Measurements from ENCODE around the gene NT5DC1. TPM values are rescaled to one million over a fixed set of nuclear protein-coding genes. Genes with fewer than 3 reads are reported as not detected.

The NT5DC1 gene
- polyA plus RNA-seq, 1 donor from 2014 or later: 1.3 TPM

DNA sequence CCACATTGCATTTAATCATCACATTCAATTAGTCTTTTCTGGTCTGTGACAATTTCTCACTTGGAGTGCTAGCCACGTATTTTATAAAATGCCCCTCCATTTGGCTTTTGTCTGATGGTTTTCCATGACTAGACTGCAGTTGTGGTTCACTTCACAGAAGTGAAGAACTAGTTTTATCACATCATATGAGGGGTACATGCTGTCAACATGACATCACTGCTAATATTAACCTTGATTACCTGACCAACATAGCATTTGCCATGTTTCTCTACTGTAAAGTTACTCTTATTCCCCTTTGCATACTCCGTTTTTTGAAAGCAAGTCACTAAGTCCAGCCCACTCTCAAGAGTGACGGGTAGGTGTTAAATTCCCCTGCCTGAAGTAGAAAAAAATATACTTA lies 73.3 kb downstream of the NT5DC1 start:
- H3K36me3 ChIP-seq (ENCODE audit: insufficient read depth, low read length): no peaks in the 10 kb centered on the region
- H3F3A ChIP-seq (ENCODE audit: insufficient read depth, low read length, poor library complexity, severe bottlenecking): no peaks in the 10 kb centered on the region
- H3K79me2 ChIP-seq (replicated peaks; ENCODE audit: insufficient read depth, low read length): no peaks in the 10 kb centered on the region
- H3K4me2 ChIP-seq (ENCODE audit: low read length): no peak overlapping the region
- H3K27ac ChIP-seq (ENCODE audit: low read length): no peak overlapping the region
- H3K9ac ChIP-seq (ENCODE audit: low read length): no peak overlapping the region
- no peaks in the 10 kb centered on the region for H3K27me3 ChIP-seq (ENCODE audit: insufficient read depth, low read depth, low read length)
- peaks cover 5% of the 10 kb centered on the region for H3K9me3 ChIP-seq (ENCODE audit: low read length)
- H2AFZ ChIP-seq (ENCODE audit: low read depth, low read length): no peak overlapping the region
- H4K20me1 ChIP-seq (ENCODE audit: insufficient read depth): no peaks in the 10 kb centered on the region
- H3K4me3 ChIP-seq (ENCODE audit: low read length): no peak overlapping the region
- no peaks in the 10 kb centered on the region for H3K9me2 ChIP-seq (ENCODE audit: insufficient read depth, low read length)
- no peak for TF ChIP-seq REST (IDR thresholded peaks at IDR 0.05; ENCODE audit: borderline replicate concordance)
- TF ChIP-seq EP300 (conservative IDR thresholded peaks at IDR 0.05; ENCODE audit: poor library complexity, severe bottlenecking): no peak
- no peak for TF ChIP-seq SMC3 (conservative IDR thresholded peaks at IDR 0.05; ENCODE audit: poor library complexity)
- TF ChIP-seq, protein P1, sequence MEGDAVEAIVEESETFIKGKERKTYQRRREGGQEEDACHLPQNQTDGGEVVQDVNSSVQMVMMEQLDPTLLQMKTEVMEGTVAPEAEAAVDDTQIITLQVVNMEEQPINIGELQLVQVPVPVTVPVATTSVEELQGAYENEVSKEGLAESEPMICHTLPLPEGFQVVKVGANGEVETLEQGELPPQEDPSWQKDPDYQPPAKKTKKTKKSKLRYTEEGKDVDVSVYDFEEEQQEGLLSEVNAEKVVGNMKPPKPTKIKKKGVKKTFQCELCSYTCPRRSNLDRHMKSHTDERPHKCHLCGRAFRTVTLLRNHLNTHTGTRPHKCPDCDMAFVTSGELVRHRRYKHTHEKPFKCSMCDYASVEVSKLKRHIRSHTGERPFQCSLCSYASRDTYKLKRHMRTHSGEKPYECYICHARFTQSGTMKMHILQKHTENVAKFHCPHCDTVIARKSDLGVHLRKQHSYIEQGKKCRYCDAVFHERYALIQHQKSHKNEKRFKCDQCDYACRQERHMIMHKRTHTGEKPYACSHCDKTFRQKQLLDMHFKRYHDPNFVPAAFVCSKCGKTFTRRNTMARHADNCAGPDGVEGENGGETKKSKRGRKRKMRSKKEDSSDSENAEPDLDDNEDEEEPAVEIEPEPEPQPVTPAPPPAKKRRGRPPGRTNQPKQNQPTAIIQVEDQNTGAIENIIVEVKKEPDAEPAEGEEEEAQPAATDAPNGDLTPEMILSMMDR (IDR thresholded peaks at IDR 0.05; ENCODE audit: poor library complexity, severe bottlenecking): no peak
- TF ChIP-seq RAD21 (conservative IDR thresholded peaks at IDR 0.05): no peak
- no peak for TF ChIP-seq TAF1 (IDR thresholded peaks at IDR 0.05; ENCODE audit: low read depth)
- no peak for TF ChIP-seq POLR2AphosphoS5 (IDR thresholded peaks at IDR 0.05)
- no peak for TF ChIP-seq EZH2 (IDR thresholded peaks at IDR 0.05; ENCODE audit: borderline replicate concordance, insufficient read depth, low read length, poor library complexity, severe bottlenecking)
- TF ChIP-seq MXI1 (conservative IDR thresholded peaks at IDR 0.05; ENCODE audit: poor library complexity, severe bottlenecking): no peak

DNA sequence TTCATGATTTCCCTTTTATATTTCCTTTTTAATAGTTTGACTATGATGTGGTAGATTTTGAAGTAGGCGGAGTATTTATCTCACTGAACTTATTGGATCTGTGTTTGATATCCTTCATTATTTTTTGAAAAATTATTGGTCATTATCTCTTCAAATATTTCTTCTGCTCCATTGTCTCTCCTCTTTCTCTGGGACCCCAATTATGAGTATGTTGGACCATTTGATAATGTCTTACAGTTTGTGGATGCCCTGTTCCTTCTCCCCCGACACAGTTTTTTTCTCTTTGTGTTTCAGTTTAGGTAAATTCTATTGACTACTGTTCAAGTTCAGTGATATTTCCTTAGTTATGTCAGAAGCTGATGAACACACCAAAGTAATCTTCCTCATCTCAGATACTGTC lies 74.7 kb downstream of the NT5DC1 start:
- H3K9ac ChIP-seq (ENCODE audit: low read length): no peak overlapping the region
- H3K9me3 ChIP-seq (ENCODE audit: low read length): peaks cover 5% of the 10 kb centered on the region
- H3F3A ChIP-seq (ENCODE audit: insufficient read depth, low read length, poor library complexity, severe bottlenecking): no peaks in the 10 kb centered on the region
- H3K4me2 ChIP-seq (ENCODE audit: low read length): no peak overlapping the region
- no peak overlapping the region for H2AFZ ChIP-seq (ENCODE audit: low read depth, low read length)
- H3K79me2 ChIP-seq (replicated peaks; ENCODE audit: insufficient read depth, low read length): no peaks in the 10 kb centered on the region
- no peaks in the 10 kb centered on the region for H4K20me1 ChIP-seq (ENCODE audit: insufficient read depth)
- no peaks in the 10 kb centered on the region for H3K27me3 ChIP-seq (ENCODE audit: insufficient read depth, low read depth, low read length)
- TF ChIP-seq EP300 (conservative IDR thresholded peaks at IDR 0.05; ENCODE audit: poor library complexity, severe bottlenecking) (no peak), REST (IDR thresholded peaks at IDR 0.05; ENCODE audit: borderline replicate concordance) (no peak), TAF1 (IDR thresholded peaks at IDR 0.05; ENCODE audit: low read depth) (no peak), POLR2AphosphoS5 (IDR thresholded peaks at IDR 0.05) (no peak), RAD21 (conservative IDR thresholded peaks at IDR 0.05) (no peak), MXI1 (conservative IDR thresholded peaks at IDR 0.05; ENCODE audit: poor library complexity, severe bottlenecking) (no peak), SMC3 (conservative IDR thresholded peaks at IDR 0.05; ENCODE audit: poor library complexity) (no peak), EZH2 (IDR thresholded peaks at IDR 0.05; ENCODE audit: borderline replicate concordance, insufficient read depth, low read length, poor library complexity, severe bottlenecking) (no peak)
- TF ChIP-seq, protein P1 (IDR thresholded peaks at IDR 0.05; ENCODE audit: poor library complexity, severe bottlenecking): no peak
- H3K36me3 ChIP-seq (ENCODE audit: insufficient read depth, low read length): no peaks in the 10 kb centered on the region
- no peak overlapping the region for H3K4me3 ChIP-seq (ENCODE audit: low read length)
- no peak overlapping the region for H3K27ac ChIP-seq (ENCODE audit: low read length)
- H3K9me2 ChIP-seq (ENCODE audit: insufficient read depth, low read length): no peaks in the 10 kb centered on the region
